HL-60 (cell line): Measurements from ENCODE around the gene SALL1.

Source experiments
- DNase-seq, 2 experiments: peaks; one replicate each; pipeline ENCODE4 v3.0.0-alpha.2; 2010 to 2020; ENCODE audit warnings: low read depth in 1 of 2, low spot score in 1 of 2
- H3K27ac ChIP-seq: fragments of 250-450 bp; sonication (Bioruptor Pico); replicated peaks from 2 replicates; pipeline ENCODE4 v1.5.1; 2020; ENCODE audit warnings: mild to moderate bottlenecking, moderate library complexity
- H3K27me3 ChIP-seq: fragments of 250-450 bp; sonication (Bioruptor Pico); 2 replicates; pipeline ENCODE4 v1.5.1; 2021; ENCODE audit warnings: mild to moderate bottlenecking, moderate library complexity; ENCODE audit not compliant: insufficient read depth, poor library complexity, severe bottlenecking
- H3K4me3 ChIP-seq: replicated peaks from 2 replicates; pipeline ENCODE4 v1.5.1; 2011; ENCODE audit warnings: mild to moderate bottlenecking, control low read depth, low read length; ENCODE audit not compliant: insufficient read depth
- GABPA ChIP-seq: IDR thresholded peaks from 2 replicates; pipeline ENCODE4 v1.6.1; 2012; ENCODE audit warnings: low read depth
- POLR2AphosphoS5 ChIP-seq: IDR thresholded peaks from 2 replicates; pipeline ENCODE4 v1.6.1; 2012; ENCODE audit warnings: low read depth
- SPI1 ChIP-seq: IDR thresholded peaks from 2 replicates; pipeline ENCODE4 v1.6.1; 2012; ENCODE audit warnings: low read depth, mild to moderate bottlenecking, borderline replicate concordance
- TF ChIP-seq, protein P1 (sequence below): IDR thresholded peaks from 2 replicates; pipeline ENCODE4 v1.6.1; 2012; ENCODE audit warnings: low read depth; ENCODE audit not compliant: insufficient replicate concordance
- TF ChIP-seq, protein P2 (sequence below): IDR thresholded peaks from one replicate; pipeline ENCODE4 v1.5.1; 2011; ENCODE audit warnings: low read length, control low read depth, inconsistent platforms; ENCODE audit not compliant: insufficient read depth

SALL1 gene

DNA sequence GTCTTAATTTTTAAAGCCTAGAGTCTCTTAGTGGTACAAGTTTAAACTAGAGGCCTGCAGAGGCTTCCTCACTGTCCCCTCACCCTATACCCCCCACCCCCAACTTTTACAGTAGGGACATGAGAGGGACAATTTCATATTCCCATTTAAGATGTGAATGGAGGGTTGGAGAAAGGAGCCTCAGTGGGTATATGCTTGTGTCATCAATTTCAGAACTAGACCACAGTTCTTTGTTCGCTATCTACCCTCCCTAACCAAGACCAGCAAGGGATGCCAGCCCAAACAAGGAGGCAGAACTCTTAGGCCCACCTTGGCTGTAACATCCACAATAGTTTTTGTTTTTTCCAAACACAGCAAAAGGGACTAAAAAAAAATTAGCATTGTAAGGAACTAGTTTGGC lies 14.0 kb upstream of the SALL1 start:
- DNase-seq, result no peak
- Histone ChIP-seq H3K27me3 (no peaks in the 10 kb centered on the region), H3K27ac (no peak overlapping the region), H3K4me3 (no peak overlapping the region)
- TF ChIP-seq GABPA (no peak), POLR2AphosphoS5 (no peak), SPI1 (no peak)
- TF ChIP-seq, protein P1, sequence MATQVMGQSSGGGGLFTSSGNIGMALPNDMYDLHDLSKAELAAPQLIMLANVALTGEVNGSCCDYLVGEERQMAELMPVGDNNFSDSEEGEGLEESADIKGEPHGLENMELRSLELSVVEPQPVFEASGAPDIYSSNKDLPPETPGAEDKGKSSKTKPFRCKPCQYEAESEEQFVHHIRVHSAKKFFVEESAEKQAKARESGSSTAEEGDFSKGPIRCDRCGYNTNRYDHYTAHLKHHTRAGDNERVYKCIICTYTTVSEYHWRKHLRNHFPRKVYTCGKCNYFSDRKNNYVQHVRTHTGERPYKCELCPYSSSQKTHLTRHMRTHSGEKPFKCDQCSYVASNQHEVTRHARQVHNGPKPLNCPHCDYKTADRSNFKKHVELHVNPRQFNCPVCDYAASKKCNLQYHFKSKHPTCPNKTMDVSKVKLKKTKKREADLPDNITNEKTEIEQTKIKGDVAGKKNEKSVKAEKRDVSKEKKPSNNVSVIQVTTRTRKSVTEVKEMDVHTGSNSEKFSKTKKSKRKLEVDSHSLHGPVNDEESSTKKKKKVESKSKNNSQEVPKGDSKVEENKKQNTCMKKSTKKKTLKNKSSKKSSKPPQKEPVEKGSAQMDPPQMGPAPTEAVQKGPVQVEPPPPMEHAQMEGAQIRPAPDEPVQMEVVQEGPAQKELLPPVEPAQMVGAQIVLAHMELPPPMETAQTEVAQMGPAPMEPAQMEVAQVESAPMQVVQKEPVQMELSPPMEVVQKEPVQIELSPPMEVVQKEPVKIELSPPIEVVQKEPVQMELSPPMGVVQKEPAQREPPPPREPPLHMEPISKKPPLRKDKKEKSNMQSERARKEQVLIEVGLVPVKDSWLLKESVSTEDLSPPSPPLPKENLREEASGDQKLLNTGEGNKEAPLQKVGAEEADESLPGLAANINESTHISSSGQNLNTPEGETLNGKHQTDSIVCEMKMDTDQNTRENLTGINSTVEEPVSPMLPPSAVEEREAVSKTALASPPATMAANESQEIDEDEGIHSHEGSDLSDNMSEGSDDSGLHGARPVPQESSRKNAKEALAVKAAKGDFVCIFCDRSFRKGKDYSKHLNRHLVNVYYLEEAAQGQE, result no peak
- TF ChIP-seq, protein P2, sequence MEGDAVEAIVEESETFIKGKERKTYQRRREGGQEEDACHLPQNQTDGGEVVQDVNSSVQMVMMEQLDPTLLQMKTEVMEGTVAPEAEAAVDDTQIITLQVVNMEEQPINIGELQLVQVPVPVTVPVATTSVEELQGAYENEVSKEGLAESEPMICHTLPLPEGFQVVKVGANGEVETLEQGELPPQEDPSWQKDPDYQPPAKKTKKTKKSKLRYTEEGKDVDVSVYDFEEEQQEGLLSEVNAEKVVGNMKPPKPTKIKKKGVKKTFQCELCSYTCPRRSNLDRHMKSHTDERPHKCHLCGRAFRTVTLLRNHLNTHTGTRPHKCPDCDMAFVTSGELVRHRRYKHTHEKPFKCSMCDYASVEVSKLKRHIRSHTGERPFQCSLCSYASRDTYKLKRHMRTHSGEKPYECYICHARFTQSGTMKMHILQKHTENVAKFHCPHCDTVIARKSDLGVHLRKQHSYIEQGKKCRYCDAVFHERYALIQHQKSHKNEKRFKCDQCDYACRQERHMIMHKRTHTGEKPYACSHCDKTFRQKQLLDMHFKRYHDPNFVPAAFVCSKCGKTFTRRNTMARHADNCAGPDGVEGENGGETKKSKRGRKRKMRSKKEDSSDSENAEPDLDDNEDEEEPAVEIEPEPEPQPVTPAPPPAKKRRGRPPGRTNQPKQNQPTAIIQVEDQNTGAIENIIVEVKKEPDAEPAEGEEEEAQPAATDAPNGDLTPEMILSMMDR, result no peak

DNA sequence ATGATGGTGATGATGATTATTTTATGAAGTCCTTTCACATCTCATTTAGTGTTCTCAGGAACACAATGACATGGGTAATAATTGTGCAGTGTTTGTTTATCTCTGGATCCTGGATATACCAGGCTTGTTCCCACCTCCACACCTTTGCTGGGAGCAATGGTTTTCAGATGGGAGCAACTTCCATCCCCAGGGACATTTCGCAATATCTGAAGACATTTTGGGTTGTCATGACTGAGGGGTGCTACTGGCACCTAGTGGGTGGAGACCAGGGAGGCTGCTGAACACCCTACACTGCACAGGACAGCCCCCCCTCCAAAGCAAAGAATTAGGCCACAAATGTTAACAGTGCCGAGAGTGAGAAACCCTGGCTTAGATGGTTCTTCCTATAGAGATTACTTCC lies 13.5 kb upstream of the SALL1 start:
- DNase-seq, result no peak
- TF ChIP-seq POLR2AphosphoS5, result no peak
- no peak for TF ChIP-seq SPI1
- TF ChIP-seq, protein P2, result no peak
- TF ChIP-seq, protein P1, result no peak
- no peak for TF ChIP-seq GABPA
- H3K27me3 ChIP-seq, result no peaks in the 10 kb centered on the region
- no peak overlapping the region for H3K4me3 ChIP-seq
- no peak overlapping the region for H3K27ac ChIP-seq

DNA sequence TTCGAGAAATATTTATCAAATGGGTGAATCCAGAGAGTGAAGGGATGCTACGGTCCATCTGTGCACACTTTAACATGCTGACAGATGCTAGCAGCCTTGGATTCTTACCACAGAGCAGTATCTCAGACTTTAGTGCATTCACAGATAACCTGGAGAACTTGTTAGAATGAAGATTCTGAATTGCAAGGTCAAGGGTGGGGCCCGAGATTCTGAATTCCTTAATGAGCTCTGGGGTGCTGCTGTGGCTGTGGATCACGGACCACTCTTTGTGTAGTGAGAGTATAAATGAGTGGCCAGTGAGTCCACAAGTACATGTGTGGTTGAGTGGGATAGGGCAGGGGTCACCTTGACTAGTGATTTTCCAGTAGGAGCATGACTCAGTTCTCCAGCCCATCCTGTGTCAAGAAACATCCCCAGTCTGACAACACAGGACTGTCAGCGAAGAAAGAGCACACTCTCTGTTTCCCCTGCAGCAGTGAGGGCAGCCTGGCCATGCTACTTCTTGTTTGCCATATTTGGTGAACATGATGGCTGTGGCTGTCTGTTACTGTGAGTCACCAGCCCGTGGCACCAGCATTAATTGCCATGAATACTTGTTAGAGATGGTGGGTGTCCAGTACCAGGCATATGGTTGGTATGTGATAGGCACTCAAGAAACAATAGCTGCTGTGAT lies 13.0 kb upstream of the SALL1 start:
- TF ChIP-seq GABPA (no peak), SPI1 (no peak), POLR2AphosphoS5 (no peak)
- TF ChIP-seq, protein P2, result no peak
- TF ChIP-seq, protein P1, result no peak
- H3K27me3 ChIP-seq, result peaks cover 2% of the 10 kb centered on the region
- no peak for DNase-seq
- H3K27ac ChIP-seq, result no peak overlapping the region
- no peak overlapping the region for H3K4me3 ChIP-seq
